Esophagus muscularis mucosa (tissue), 4 donors: ENCODE results near the gene BPIFB4. TPM values are rescaled to one million over a fixed set of nuclear protein-coding genes. Genes with fewer than 3 reads are reported as not detected.

Experiments
- DNase-seq: peaks from one replicate; pipeline ENCODE4 v3.0.0-alpha.2; 2017; ENCODE audit errors: extremely low spot score
- H3K27ac ChIP-seq, 4 donors: fragments of 200-600 bp; sonication (generic); replicated peaks in 1 of 4; 1 replicate in 3 of 4; 2 replicates in 1 of 4; pipeline ENCODE4 v1.5.1; 2016 to 2019; ENCODE audit warnings: mild to moderate bottlenecking in 1 of 4
- H3K27me3 ChIP-seq, 4 donors: fragments of 200-600 bp; sonication (generic); one replicate each; pipeline versions ENCODE4 v1.5.1 to v1.6.0; 2016 to 2019
- H3K36me3 ChIP-seq, 4 donors: fragments of 200-600 bp; sonication (generic); one replicate each; pipeline ENCODE4 v1.5.1; 2016 to 2019
- H3K4me1 ChIP-seq, 4 donors: fragments of 200-600 bp; sonication (generic); one replicate each; pipeline ENCODE4 v1.5.1; 2016 to 2019
- H3K4me3 ChIP-seq, 4 donors: fragments of 200-600 bp; sonication (generic); 1 replicate in 2 of 4; 2 replicates in 2 of 4; pipeline ENCODE4 v1.5.1; 2016 to 2019; ENCODE audit warnings: mild to moderate bottlenecking in 4 of 4, moderate library complexity in 1 of 4
- H3K9me3 ChIP-seq, 4 donors: fragments of 200-600 bp; sonication (generic); 1 replicate in 3 of 4; 2 replicates in 1 of 4; pipeline ENCODE4 v1.5.1; 2016 to 2019
- EP300 ChIP-seq: sonication (generic); formaldehyde crosslinking; IDR thresholded peaks from one replicate; pipeline ENCODE4 v1.6.1; 2017; ENCODE audit warnings: antibody characterized with exemption
- POLR2A ChIP-seq: fragments of 450-650 bp; IDR thresholded peaks from one replicate; pipeline ENCODE4 v1.6.1; 2017; ENCODE audit warnings: antibody characterized with exemption, moderate library complexity, mild to moderate bottlenecking, low read depth
- POLR2AphosphoS5 ChIP-seq, 2 donors: sonication (generic); formaldehyde crosslinking; IDR thresholded peaks; one replicate each; pipeline ENCODE4 v1.6.1; 2017; ENCODE audit warnings: antibody characterized with exemption in 2 of 2
- WGBS: methylation state at CpG from one replicate; pipeline ENCODE4 v1.1.5; 2018; 5-methylcytosine and 5-hydroxymethylcytosine counted together
- intact Hi-C: fragments of 100-400 bp; cut with DNase I; formaldehyde crosslinking; loops from one replicate; pipeline ENCODE4 v1.15.1; 2023
- total RNA-seq, 4 donors: library from RNA; depleted of rRNA; stranded (reverse); fragments of >200 nt; gene quantifications; one replicate each; pipeline versions ENCODE4 v1.1.0 to v1.2.1, GENCODE V29; 2016
- TF ChIP-seq, protein P1 (sequence below), 3 experiments: fragments of 200-600 bp in 2 of 3; fragments of 450-650 bp in 1 of 3; sonication (generic) in 2 of 3; IDR thresholded peaks; one replicate each; pipeline ENCODE4 v1.5.1; 2017 to 2019; ENCODE audit warnings: antibody characterized with exemption in 3 of 3, mild to moderate bottlenecking in 2 of 3, moderate library complexity in 1 of 3

Gene BPIFB4
- total RNA-seq, 4 donors from 2014 or later: not detected

DNA sequence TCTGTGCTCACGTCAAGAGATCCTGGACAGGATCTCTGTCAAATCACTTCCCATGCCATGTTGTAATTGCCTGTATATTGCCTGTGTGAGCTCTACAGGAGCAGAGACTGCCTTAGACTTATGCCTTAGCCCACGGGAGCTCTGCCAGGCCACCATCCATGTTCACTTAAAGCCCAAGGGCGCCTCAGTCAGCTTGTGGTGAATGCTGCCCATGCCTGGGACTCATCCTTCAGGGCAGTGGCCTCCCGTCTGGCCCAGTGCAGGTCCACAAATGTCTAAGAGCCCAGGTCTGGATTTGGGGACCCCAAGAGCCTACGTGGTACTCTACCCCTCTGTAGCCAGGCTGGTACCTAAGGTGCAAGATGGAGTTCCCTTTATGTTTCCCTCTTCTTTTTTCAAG lies 66.1 kb downstream of the BPIFB4 start:
- TF ChIP-seq POLR2AphosphoS5 (IDR thresholded peaks at IDR 0.05) (no peak), POLR2A (no peak), EP300 (no peak)
- TF ChIP-seq, protein P1, sequence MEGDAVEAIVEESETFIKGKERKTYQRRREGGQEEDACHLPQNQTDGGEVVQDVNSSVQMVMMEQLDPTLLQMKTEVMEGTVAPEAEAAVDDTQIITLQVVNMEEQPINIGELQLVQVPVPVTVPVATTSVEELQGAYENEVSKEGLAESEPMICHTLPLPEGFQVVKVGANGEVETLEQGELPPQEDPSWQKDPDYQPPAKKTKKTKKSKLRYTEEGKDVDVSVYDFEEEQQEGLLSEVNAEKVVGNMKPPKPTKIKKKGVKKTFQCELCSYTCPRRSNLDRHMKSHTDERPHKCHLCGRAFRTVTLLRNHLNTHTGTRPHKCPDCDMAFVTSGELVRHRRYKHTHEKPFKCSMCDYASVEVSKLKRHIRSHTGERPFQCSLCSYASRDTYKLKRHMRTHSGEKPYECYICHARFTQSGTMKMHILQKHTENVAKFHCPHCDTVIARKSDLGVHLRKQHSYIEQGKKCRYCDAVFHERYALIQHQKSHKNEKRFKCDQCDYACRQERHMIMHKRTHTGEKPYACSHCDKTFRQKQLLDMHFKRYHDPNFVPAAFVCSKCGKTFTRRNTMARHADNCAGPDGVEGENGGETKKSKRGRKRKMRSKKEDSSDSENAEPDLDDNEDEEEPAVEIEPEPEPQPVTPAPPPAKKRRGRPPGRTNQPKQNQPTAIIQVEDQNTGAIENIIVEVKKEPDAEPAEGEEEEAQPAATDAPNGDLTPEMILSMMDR (IDR thresholded peaks at IDR 0.05): no peak
- WGBS: 80% methylated on average over 5 of the region's 5 CpGs
- Histone ChIP-seq H3K4me3 (no peak overlapping the region), H3K36me3 (no peaks in the 10 kb centered on the region), H3K27me3 (peaks cover 0 to 38% (median 0%) of the 10 kb centered on the region in 4 donors), H3K27ac (no peak overlapping the region), H3K9me3 (peaks cover 0 to 8% (median 7%) of the 10 kb centered on the region in 4 donors), H3K4me1 (no peaks in the 10 kb centered on the region)
- intact Hi-C loops: no loop called here
- no peak for DNase-seq

DNA sequence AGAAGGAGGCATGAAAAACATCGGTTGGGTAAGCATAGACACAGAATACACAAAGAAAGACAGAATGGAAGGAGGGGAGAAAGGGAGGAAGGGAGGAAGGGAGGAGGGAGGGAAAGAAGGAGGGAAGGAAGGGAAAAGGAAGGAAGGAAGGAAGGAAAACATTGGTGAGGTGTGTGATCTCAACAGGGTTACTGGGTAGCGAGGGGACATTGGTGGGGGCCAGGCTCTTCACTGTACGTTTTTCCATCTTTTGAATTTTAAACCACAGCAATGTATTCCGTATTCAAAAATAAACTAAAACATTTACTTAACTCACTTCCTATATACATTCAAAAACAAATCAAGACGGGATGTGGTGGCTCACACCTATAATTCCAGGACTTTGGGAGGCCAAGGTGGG lies 67.9 kb downstream of the BPIFB4 start:
- Histone ChIP-seq H3K4me1 (no peaks in the 10 kb centered on the region), H3K27me3 (peaks cover 0 to 40% (median 0%) of the 10 kb centered on the region in 4 donors), H3K9me3 (peaks cover 0 to 8% (median 6%) of the 10 kb centered on the region in 4 donors), H3K36me3 (no peaks in the 10 kb centered on the region), H3K4me3 (no peak overlapping the region), H3K27ac (no peak overlapping the region)
- WGBS: 81% methylated on average over 5 of the region's 5 CpGs
- TF ChIP-seq EP300 (no peak), POLR2A (no peak), POLR2AphosphoS5 (IDR thresholded peaks at IDR 0.05) (no peak)
- TF ChIP-seq, protein P1 (IDR thresholded peaks at IDR 0.05): no peak
- intact Hi-C loops: no loop called here
- no peak for DNase-seq

DNA sequence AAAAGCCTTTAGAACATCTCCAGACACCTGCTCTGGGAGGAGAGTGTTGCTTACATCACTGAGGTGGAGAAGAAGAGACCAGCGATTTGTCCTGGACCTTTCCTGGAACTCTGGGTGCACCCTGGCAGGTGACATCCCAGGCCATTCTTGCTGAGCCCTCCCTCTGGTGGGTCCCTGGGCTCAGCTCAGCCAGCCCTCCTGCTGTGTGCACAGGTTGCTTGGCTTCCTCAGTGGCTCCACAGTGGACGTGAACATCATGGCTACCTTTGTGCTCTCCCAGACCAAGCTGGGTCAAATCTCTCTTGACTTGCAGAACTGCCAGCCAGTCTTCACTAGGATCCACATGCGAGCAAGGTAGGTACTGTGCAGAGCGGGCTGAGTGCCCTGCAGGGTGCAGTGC lies 68.6 kb downstream of the BPIFB4 start:
- no peak for DNase-seq
- Histone ChIP-seq H3K9me3 (peaks cover 0 to 3% (median 2%) of the 10 kb centered on the region in 4 donors), H3K36me3 (no peaks in the 10 kb centered on the region), H3K27ac (no peak overlapping the region), H3K27me3 (peaks cover 0 to 46% (median 0%) of the 10 kb centered on the region in 4 donors), H3K4me3 (no peak overlapping the region), H3K4me1 (no peaks in the 10 kb centered on the region)
- intact Hi-C loops: no loop called here
- TF ChIP-seq POLR2AphosphoS5 (IDR thresholded peaks at IDR 0.05) (no peak), POLR2A (no peak), EP300 (no peak)
- TF ChIP-seq, protein P1 (IDR thresholded peaks at IDR 0.05): no peak
- WGBS: 83% methylated on average over 4 of the region's 4 CpGs

GRCh38 chr20:33154252-33154651 lies 74.8 kb downstream of the BPIFB4 start:
- H3K4me1 ChIP-seq: no peaks in the 10 kb centered on the region
- H3K36me3 ChIP-seq: no peaks in the 10 kb centered on the region
- no peaks in the 10 kb centered on the region for H3K9me3 ChIP-seq
- TF ChIP-seq POLR2AphosphoS5 (IDR thresholded peaks at IDR 0.05): no peak
- TF ChIP-seq EP300: no peak
- no peak for TF ChIP-seq POLR2A
- TF ChIP-seq, protein P1 (IDR thresholded peaks at IDR 0.05): no peak
- no peak overlapping the region for H3K4me3 ChIP-seq
- 83% methylated on average over 5 of the region's 6 CpGs for WGBS
- intact Hi-C loops: no loop called here
- H3K27me3 ChIP-seq: peaks cover 0 to 41% (median 0%) of the 10 kb centered on the region in 4 donors
- DNase-seq: no peak
- no peak overlapping the region for H3K27ac ChIP-seq
